Measurements from ENCODE around the gene TP53I11.

TP53I11 gene

DNA sequence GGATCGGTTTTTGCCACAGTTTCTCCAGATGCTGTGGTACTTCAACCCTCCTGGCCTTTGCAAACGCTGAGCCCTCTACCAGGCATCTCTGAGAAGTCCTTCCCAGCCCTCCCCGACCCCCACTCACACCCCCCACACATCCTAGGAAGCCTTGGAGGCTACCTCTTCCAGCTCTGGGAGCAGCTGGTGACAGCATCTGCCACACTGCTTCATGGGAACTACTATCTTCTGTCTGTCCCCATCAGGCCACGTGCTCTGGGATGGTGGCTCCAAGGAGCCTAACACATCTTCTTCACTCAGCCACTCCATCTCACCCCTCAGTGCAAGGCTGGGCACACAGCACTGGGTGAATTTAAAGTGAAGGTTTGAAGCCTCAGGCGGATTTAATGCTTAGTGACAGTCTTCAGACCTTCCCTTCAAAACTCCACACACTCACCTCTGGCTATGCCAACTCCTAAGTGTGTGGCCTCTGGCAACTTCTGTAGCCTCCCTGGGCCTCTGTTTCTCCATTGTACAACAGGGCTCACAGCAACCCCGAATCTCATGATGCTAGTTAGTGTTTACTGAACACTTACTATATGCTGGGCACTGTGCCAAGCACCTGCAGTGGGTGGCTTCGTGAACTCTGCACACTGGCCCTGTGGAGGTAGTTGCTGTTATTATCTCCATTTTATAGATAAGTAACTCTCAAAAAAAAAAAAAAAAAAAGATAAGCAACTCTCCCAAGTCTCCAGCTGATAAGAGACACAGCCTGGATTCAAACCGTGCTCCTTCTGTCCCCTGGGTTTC lies 7.3 kb upstream of the TP53I11 start:
- Mint-ChIP-seq H3K9me3 (no peaks in the 10 kb centered on the region), H3K4me3 (peak overlapping the region in 1 of 3 experiments; percentile 6), H3K36me3 (ENCODE audit: low read depth) (no peaks in the 10 kb centered on the region), H3K27me3 (ENCODE audit: low read depth) (peaks cover 40% of the 10 kb centered on the region), H3K4me1 (peaks cover 41% of the 10 kb centered on the region), H3K27ac (peak overlapping the region in 1 of 3 experiments; percentile 48)
- TF ChIP-seq, protein P1, sequence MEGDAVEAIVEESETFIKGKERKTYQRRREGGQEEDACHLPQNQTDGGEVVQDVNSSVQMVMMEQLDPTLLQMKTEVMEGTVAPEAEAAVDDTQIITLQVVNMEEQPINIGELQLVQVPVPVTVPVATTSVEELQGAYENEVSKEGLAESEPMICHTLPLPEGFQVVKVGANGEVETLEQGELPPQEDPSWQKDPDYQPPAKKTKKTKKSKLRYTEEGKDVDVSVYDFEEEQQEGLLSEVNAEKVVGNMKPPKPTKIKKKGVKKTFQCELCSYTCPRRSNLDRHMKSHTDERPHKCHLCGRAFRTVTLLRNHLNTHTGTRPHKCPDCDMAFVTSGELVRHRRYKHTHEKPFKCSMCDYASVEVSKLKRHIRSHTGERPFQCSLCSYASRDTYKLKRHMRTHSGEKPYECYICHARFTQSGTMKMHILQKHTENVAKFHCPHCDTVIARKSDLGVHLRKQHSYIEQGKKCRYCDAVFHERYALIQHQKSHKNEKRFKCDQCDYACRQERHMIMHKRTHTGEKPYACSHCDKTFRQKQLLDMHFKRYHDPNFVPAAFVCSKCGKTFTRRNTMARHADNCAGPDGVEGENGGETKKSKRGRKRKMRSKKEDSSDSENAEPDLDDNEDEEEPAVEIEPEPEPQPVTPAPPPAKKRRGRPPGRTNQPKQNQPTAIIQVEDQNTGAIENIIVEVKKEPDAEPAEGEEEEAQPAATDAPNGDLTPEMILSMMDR (IDR thresholded peaks at IDR 0.05; ENCODE audit: unreplicated experiment in 3 of 3) = no peak

DNA sequence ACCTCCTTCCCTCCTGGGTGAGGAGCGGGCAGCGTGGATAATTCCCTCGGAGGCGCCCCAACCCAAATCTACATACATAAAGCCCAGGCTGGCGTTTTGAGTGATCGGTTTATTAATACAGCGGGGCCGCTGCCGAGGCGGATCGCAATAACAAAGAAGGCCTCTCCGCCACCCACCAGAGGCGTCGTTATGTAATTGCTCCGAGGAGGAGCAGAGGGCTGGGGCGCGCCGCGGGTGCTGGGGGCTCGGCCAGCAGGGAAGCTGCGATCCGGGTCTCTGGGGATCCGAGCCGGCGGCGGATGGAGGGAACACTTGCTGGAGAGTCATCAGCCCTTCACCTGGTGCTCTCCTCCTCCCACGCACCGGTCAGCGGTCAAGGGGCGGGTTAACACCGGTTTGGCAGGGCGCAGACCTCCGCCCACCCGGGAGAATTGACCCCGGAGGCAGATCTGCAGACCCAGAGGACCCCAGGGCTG lies 6.4 kb upstream of the TP53I11 start:
- peak overlapping the region; percentile 29 to 49 (median 47) for H3K4me3 Mint-ChIP-seq
- H3K36me3 Mint-ChIP-seq (ENCODE audit: low read depth) = no peaks in the 10 kb centered on the region
- peaks cover 39% of the 10 kb centered on the region for H3K27me3 Mint-ChIP-seq (ENCODE audit: low read depth)
- no peaks in the 10 kb centered on the region for H3K9me3 Mint-ChIP-seq
- peaks cover 45% of the 10 kb centered on the region for H3K4me1 Mint-ChIP-seq
- TF ChIP-seq, protein P1 (IDR thresholded peaks at IDR 0.05; ENCODE audit: unreplicated experiment in 3 of 3) = no peak
- peak overlapping the region in 2 of 3 experiments; percentile 15 to 24 for H3K27ac Mint-ChIP-seq

DNA sequence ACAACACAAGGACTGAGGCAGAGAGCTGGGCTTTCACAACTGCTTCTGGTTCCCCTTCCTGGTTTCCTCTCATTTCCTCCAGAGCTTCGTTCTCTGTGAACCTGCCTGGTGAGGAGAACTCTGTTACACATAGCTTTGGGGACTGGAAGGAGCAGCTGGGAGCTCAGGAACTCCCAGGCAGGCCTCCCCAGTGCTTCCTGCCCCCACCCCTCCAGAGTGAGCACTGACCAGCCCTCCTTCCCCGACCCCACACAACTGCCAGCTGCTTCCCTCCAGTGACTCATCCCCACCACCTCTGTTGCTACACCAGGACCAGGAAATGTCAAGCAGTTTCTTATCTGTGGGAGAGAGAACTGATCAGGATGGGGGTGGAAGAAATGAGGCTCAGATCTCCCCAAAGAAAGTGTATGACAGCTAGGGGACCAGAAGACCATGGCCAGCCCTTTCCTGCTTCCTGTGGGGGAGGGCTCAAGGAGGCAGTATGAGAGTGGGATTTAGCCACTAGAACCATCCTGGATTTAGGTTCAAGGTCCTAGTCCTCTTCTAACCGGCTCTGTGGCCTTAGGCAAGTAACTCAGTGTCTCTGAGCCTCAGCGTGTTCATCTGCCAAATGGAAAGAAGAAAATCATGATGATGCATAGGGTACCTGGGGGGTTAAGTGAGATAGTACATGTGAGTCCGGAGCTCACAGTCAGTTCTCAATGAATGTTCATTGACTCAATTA lies 4.5 kb upstream of the TP53I11 start:
- Mint-ChIP-seq H3K4me3 (peak overlapping the region in 1 of 3 experiments; percentile 43), H3K27me3 (ENCODE audit: low read depth) (peaks cover 39% of the 10 kb centered on the region), H3K4me1 (peaks cover 42% of the 10 kb centered on the region), H3K27ac (peak overlapping the region in 2 of 3 experiments; percentile 6 to 70), H3K9me3 (no peaks in the 10 kb centered on the region), H3K36me3 (ENCODE audit: low read depth) (no peaks in the 10 kb centered on the region)
- TF ChIP-seq, protein P1 (IDR thresholded peaks at IDR 0.05; ENCODE audit: unreplicated experiment in 3 of 3) = no peak

DNA sequence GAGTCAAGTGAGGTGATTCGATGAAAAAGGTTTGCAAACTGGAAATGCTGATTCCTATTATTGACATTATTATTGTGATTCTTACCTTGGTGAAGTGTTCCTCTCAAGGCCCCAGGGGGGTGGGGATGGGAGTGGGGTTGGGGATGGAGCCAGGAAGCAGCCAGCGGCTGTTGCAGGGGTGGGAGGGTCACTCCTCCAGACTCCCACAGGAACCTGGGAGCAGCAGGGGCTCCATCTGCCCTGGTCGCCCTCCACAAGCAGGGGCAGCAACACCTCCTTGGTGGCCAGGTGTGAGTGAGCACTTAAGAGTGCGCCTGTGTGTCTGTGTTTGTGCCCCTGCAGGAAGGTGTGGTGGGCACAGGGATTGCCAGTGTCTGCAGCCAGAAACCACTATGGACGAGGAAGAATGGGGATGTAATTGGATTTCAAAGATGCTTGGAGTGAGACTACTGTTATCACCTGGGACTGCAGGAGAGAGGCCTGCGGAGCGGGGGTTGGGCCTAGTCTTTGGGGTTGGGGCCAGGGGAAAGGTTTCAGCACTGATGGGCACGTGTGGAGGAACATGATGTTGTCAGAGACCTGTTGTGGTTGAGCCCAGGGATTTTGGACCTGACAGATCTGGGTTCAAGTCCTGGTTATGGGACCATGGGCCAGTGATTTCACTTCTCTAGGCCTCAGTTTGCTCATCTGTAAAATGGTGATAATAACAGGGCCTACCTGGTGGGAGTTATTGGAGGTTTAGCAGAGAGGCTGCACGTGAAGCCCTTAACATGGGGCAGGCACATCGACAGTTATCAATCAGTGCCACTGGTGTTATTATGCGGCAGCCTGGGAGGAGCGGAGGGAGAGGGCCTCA lies 3.6 kb upstream of the TP53I11 start:
- no peaks in the 10 kb centered on the region for H3K9me3 Mint-ChIP-seq
- peaks cover 39% of the 10 kb centered on the region for H3K27me3 Mint-ChIP-seq (ENCODE audit: low read depth)
- H3K4me3 Mint-ChIP-seq = peak overlapping the region in 2 of 3 experiments; percentile 14 to 46
- H3K4me1 Mint-ChIP-seq = peaks cover 42% of the 10 kb centered on the region
- TF ChIP-seq, protein P1 (IDR thresholded peaks at IDR 0.05; ENCODE audit: unreplicated experiment in 3 of 3) = no peak
- peak overlapping the region in 2 of 3 experiments; percentile 61 to 70 for H3K27ac Mint-ChIP-seq
- no peaks in the 10 kb centered on the region for H3K36me3 Mint-ChIP-seq (ENCODE audit: low read depth)

DNA sequence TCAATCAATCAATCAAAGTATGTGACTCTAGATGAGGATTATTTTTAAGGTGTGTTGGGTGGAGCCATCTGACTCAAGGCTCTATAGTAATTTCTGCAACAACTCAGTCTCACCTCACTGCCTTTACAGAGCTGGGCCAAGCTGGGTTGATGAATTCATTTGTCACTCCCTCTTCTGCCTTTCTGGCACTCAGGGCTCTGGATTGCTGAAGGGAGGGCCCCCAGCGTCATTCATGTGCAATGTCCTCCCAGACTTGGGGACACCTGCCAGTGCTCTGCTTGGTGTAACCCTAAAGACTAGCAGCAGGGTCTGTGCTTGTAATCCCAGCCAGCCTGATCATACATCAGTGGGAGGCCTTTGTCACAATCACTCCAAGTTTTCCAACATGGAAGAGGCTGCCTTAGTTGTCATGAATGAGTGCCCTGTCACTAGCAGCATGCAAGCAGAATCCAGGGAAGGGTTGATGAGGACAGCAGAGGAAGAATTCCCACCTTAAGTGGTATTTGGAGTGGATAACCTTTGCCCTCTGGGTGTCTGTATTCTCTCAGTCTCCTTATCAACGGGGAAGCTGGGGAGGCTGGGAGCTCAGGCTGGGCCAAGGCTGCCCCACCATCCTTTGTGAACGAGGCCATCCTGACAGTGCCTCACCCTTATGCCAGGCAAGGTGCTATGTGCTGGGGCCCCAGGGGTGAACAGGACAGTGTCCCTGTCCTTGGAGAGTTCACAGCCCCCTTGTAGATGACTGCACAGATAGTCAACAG lies 2.0 kb upstream of the TP53I11 start:
- TF ChIP-seq, protein P1 (IDR thresholded peaks at IDR 0.05; ENCODE audit: unreplicated experiment in 3 of 3) = no peak

More for the DNA sequence above, 2.0 kb upstream of the TP53I11 start:
- Mint-ChIP-seq H3K27ac (peak overlapping the region; percentile 25 to 31 (median 30)), H3K9me3 (no peaks in the 10 kb centered on the region), H3K27me3 (ENCODE audit: low read depth) (peaks cover 33% of the 10 kb centered on the region), H3K4me1 (peaks cover 46% of the 10 kb centered on the region), H3K4me3 (peak overlapping the region; percentile 63 to 84 (median 69)), H3K36me3 (ENCODE audit: low read depth) (no peaks in the 10 kb centered on the region)

Data from nephron (organoid).